ENCODE results near the gene NIPBL.
A peak's percentile ranks its signal among the peaks of the same experiment; 100 is the strongest.

The NIPBL gene

GRCh38 chr5:36875051-36875789 lies 1.3 kb upstream of the NIPBL start:
- FAIRE-seq: no peak
- TF ChIP-seq CTCF (IDR thresholded peaks at IDR 0.05; ENCODE audit: insufficient read depth, missing control alignments): no peak

GRCh38 chr5:36875790-36876298 lies 725 bp upstream of the NIPBL start:
- DNase-seq (ENCODE audit: insufficient read length, low spot score) (no peak), FAIRE-seq (no peak)
- peak; percentile 46 for TF ChIP-seq CTCF (IDR thresholded peaks at IDR 0.05; ENCODE audit: insufficient read depth, missing control alignments)

More at GRCh38 chr5:36875051-36875789, 1.3 kb upstream of the NIPBL start:
- no peak for DNase-seq (ENCODE audit: insufficient read length, low spot score)

GRCh38 chr5:36876965-36877666 lies 547 bp downstream of the NIPBL start:
- FAIRE-seq (no peak), DNase-seq (ENCODE audit: insufficient read length, low spot score) (no peak)

GRCh38 chr5:36877667-36878391 lies 1.3 kb downstream of the NIPBL start:
- FAIRE-seq (no peak), DNase-seq (ENCODE audit: insufficient read length, low spot score) (no peak)
- no peak for TF ChIP-seq CTCF (IDR thresholded peaks at IDR 0.05; ENCODE audit: insufficient read depth, missing control alignments)

More at GRCh38 chr5:36876965-36877666, 547 bp downstream of the NIPBL start:
- TF ChIP-seq CTCF (IDR thresholded peaks at IDR 0.05; ENCODE audit: insufficient read depth, missing control alignments): no peak

- no peak for FAIRE-seq
- TF ChIP-seq CTCF (IDR thresholded peaks at IDR 0.05; ENCODE audit: insufficient read depth, missing control alignments): no peak
- DNase-seq (ENCODE audit: insufficient read length, low spot score): no peak
Observed at GRCh38 chr5:36878392-36879082, 2.0 kb downstream of the NIPBL start.

GRCh38 chr5:36879274-36880033 lies 2.9 kb downstream of the NIPBL start:
- DNase-seq (ENCODE audit: insufficient read length, low spot score): no peak
- TF ChIP-seq CTCF (IDR thresholded peaks at IDR 0.05; ENCODE audit: insufficient read depth, missing control alignments): no peak
- no peak for FAIRE-seq

Measured in D721Med (cell line).